GM12801 (cell line): Measurements from ENCODE around the gene HS3ST3A1.

Experiments used
- TF ChIP-seq, protein P1 (sequence below): IDR thresholded peaks from one replicate; pipeline ENCODE4 v1.5.1; 2011; ENCODE audit warnings: control low read depth; ENCODE audit not compliant: insufficient read length; ENCODE audit errors: extremely low read depth

Gene HS3ST3A1

DNA sequence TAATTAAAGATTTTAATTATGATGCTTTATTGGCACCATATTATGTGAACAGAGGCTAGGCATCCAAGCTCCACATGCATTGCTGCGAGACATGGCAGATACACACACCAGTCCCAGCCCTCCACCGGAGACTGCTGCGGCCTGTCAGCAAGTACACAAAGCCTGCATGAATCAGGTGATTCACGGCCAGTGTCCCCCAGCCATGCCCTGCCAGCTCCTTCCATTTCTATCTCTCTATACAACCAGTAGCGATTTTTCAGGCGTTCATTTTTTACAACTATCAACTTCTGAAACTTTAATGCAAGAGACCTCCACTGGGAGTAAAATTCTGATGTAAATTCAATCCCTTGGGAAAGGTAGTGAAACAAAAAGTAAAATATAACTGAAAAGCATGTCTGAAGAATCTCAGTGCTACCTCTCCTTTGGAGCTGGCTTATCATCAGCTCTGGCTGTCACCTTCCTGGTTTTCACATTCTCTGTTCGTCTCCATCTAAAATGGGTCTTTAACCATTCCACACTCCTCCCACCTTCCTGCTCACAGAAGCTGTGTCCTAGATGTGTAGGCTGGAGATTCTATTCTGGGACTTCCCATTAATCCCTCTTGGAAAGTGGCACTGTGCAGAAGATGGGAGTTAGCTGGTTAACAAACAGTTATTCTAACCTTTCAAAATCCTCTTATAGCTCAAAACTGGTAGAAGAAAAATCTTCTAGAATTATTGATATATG lies 32.2 kb downstream of the HS3ST3A1 start:
- TF ChIP-seq, protein P1, sequence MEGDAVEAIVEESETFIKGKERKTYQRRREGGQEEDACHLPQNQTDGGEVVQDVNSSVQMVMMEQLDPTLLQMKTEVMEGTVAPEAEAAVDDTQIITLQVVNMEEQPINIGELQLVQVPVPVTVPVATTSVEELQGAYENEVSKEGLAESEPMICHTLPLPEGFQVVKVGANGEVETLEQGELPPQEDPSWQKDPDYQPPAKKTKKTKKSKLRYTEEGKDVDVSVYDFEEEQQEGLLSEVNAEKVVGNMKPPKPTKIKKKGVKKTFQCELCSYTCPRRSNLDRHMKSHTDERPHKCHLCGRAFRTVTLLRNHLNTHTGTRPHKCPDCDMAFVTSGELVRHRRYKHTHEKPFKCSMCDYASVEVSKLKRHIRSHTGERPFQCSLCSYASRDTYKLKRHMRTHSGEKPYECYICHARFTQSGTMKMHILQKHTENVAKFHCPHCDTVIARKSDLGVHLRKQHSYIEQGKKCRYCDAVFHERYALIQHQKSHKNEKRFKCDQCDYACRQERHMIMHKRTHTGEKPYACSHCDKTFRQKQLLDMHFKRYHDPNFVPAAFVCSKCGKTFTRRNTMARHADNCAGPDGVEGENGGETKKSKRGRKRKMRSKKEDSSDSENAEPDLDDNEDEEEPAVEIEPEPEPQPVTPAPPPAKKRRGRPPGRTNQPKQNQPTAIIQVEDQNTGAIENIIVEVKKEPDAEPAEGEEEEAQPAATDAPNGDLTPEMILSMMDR = no peak

- TF ChIP-seq, protein P1 = no peak
Measured at GRCh38 chr17:13568582-13569397, 32.9 kb downstream of the HS3ST3A1 start.

DNA sequence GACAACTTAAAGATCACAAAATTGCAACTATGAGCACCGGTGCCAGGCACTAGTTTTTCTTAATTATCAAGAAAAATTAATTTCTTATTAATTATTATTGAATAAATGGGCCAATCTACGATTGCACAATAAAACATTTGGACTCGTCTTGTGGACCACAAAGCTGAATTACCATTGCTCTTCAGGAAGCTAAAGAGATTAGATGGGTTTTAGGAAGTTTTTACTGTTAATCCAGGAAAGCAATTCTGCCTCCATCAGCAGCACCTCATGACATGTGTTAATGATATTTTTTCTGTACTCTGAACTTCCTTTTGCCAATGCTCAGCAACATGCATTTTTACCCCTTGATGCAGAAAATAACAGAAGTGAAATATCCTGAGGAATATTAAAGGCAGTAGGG lies 37.9 kb downstream of the HS3ST3A1 start:
- TF ChIP-seq, protein P1 = no peak

DNA sequence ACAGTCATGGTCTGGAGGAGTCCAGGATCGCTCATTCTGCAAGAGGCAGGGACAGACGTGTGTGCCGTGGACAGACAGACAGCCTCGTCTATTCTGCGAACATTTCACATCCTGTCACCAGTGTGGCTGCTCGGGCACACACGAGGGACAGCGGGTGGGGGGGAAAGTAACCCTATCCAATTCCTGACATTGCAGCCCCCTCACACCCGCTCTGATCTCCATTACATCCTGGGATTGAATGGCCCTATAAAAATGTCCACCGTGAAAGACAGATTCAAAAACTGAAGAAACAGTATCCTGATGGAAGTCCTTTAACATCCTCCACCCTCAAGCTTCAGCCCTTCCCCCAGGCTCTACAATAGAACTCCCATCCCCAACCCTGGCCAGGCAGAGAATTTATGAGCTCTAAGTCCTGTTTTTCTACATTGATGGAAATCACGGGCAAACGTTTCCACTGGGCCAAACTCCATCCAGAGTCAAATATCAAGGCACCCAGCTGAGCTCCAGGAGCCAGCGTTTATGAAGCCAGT lies 39.4 kb downstream of the HS3ST3A1 start:
- TF ChIP-seq, protein P1 = no peak

GRCh38 chr17:13561606-13562270 lies 40.0 kb downstream of the HS3ST3A1 start:
- TF ChIP-seq, protein P1 = no peak

GRCh38 chr17:13560935-13561334 lies 40.8 kb downstream of the HS3ST3A1 start:
- TF ChIP-seq, protein P1 = no peak

DNA sequence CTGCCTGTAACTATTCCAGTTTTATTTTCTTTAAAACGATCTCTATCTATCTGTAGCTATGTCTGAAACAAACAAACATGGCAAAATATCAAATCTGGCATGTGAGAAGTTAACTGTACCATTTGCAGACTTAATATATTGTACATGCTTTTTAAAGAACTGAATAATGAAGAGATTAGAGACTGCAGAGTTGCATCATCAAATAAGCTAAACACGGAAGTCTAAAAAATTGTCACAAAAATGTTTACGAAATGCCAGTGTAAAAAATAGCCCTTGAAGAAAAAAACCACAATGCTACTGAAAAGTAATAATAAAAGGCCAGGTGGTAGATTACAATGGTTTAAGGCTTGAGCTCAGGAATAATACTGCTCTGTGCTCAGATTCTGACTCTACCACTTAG lies 43.1 kb downstream of the HS3ST3A1 start:
- TF ChIP-seq, protein P1 = no peak
